Smooth muscle cell (in vitro differentiated cells): ENCODE measurements around the gene ABHD15. TPM values are rescaled to one million over a fixed set of nuclear protein-coding genes. Genes with fewer than 3 reads are reported as not detected.

Source experiments
- DNase-seq: peaks from one replicate; lab custom pipeline; 2025; ENCODE audit not compliant: unreplicated experiment; lab: John Stamatoyannopoulos, UW
- H2AFZ ChIP-seq: fragments of 200-600 bp; sonication (generic); 2 replicates; pipeline ENCODE4 v1.6.0; 2016; ENCODE audit warnings: antibody characterized with exemption, low read depth, mild to moderate bottlenecking
- H3F3A ChIP-seq: fragments of 200-600 bp; sonication (generic); 2 replicates; pipeline ENCODE4 v1.6.0; 2017; ENCODE audit warnings: antibody characterized with exemption, low read depth
- H3K27ac ChIP-seq: fragments of 200-600 bp; sonication (generic); 2 replicates; pipeline ENCODE4 v1.5.1; 2016; ENCODE audit warnings: low read depth, mild to moderate bottlenecking
- H3K27me3 ChIP-seq: fragments of 200-600 bp; sonication (generic); 2 replicates; pipeline ENCODE4 v1.6.1; 2016; ENCODE audit warnings: low read depth, mild to moderate bottlenecking
- H3K36me3 ChIP-seq: fragments of 200-600 bp; sonication (generic); 2 replicates; pipeline ENCODE4 v1.5.1; 2016; ENCODE audit warnings: low read depth
- H3K4me1 ChIP-seq: fragments of 200-600 bp; sonication (generic); 2 replicates; pipeline ENCODE4 v1.5.1; 2016; ENCODE audit warnings: low read depth
- H3K4me2 ChIP-seq: fragments of 200-600 bp; sonication (generic); 2 replicates; pipeline ENCODE4 v1.6.0; 2016; ENCODE audit warnings: mild to moderate bottlenecking
- H3K4me3 ChIP-seq: fragments of 200-600 bp; sonication (generic); 2 replicates; pipeline ENCODE4 v1.5.1; 2016; ENCODE audit warnings: mild to moderate bottlenecking
- H3K79me2 ChIP-seq: fragments of 200-600 bp; sonication (generic); 2 replicates; pipeline ENCODE4 v1.6.0; 2016; ENCODE audit warnings: low read depth, mild to moderate bottlenecking
- H3K9ac ChIP-seq: fragments of 200-600 bp; sonication (generic); 2 replicates; pipeline ENCODE4 v1.6.0; 2016; ENCODE audit warnings: low read depth
- H3K9me3 ChIP-seq: fragments of 200-600 bp; sonication (generic); replicated peaks from 2 replicates; pipeline ENCODE4 v1.5.1; 2016; ENCODE audit warnings: low read depth
- H4K20me1 ChIP-seq: fragments of 200-600 bp; sonication (generic); 2 replicates; pipeline ENCODE4 v1.6.0; 2016; ENCODE audit warnings: low read depth
- WGBS: methylation state at CpG from one replicate; pipeline ENCODE4 v1.1.7; 2016; ENCODE audit warnings: low lambda C conversion rate; 5-methylcytosine and 5-hydroxymethylcytosine counted together
- polyA plus RNA-seq: library from polyadenylated mRNA; unstranded; fragments of >200 nt; fragmentation: Nextera tagmentation; extraction: Ambion mirVana; gene quantifications from 2 replicates; pipeline ENCODE4 v1.2.1, GENCODE V29; 2016
- total RNA-seq: library from RNA; depleted of rRNA; stranded (reverse); fragments of >200 nt; gene quantifications from 2 replicates; pipeline ENCODE4 v1.2.3, GENCODE V29; 2014
- TF ChIP-seq, protein P1 (sequence below): fragments of 200-600 bp; sonication (generic); IDR thresholded peaks from 2 replicates; pipeline ENCODE4 v1.5.1; 2017; ENCODE audit warnings: borderline replicate concordance, mild to moderate bottlenecking, antibody characterized with exemption; ENCODE audit not compliant: insufficient read depth, poor library complexity, severe bottlenecking

Gene ABHD15
- total and polyA plus RNA-seq, 2 experiments from 2014 or later = 5.0 to 7.4 TPM

GRCh38 chr17:29546085-29546484, 20.8 kb downstream of the ABHD15 start:
- Histone ChIP-seq H3K4me1 (no peaks in the 10 kb centered on the region), H4K20me1 (peaks cover 35% of the 10 kb centered on the region), H3K36me3 (peaks cover 12% of the 10 kb centered on the region), H3K4me3 (no peak overlapping the region), H2AFZ (no peak overlapping the region), H3K4me2 (no peak overlapping the region), H3K27me3 (no peaks in the 10 kb centered on the region), H3K9ac (no peak overlapping the region), H3K9me3 (no peaks in the 10 kb centered on the region), H3K79me2 (no peaks in the 10 kb centered on the region), H3F3A (peaks cover 4% of the 10 kb centered on the region), H3K27ac (no peak overlapping the region)
- TF ChIP-seq, protein P1, sequence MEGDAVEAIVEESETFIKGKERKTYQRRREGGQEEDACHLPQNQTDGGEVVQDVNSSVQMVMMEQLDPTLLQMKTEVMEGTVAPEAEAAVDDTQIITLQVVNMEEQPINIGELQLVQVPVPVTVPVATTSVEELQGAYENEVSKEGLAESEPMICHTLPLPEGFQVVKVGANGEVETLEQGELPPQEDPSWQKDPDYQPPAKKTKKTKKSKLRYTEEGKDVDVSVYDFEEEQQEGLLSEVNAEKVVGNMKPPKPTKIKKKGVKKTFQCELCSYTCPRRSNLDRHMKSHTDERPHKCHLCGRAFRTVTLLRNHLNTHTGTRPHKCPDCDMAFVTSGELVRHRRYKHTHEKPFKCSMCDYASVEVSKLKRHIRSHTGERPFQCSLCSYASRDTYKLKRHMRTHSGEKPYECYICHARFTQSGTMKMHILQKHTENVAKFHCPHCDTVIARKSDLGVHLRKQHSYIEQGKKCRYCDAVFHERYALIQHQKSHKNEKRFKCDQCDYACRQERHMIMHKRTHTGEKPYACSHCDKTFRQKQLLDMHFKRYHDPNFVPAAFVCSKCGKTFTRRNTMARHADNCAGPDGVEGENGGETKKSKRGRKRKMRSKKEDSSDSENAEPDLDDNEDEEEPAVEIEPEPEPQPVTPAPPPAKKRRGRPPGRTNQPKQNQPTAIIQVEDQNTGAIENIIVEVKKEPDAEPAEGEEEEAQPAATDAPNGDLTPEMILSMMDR = no peak
- no peak for DNase-seq
- 97% methylated on average over 1 of the region's 1 CpG for whole genome bisulfite sequencing

GRCh38 chr17:29544066-29544465, 22.8 kb downstream of the ABHD15 start:
- Histone ChIP-seq H3F3A (peaks cover 4% of the 10 kb centered on the region), H3K36me3 (peaks cover 12% of the 10 kb centered on the region), H3K9me3 (no peaks in the 10 kb centered on the region), H4K20me1 (peaks cover 20% of the 10 kb centered on the region), H3K27ac (no peak overlapping the region), H3K79me2 (no peaks in the 10 kb centered on the region), H3K27me3 (no peaks in the 10 kb centered on the region), H3K4me1 (no peaks in the 10 kb centered on the region), H2AFZ (no peak overlapping the region), H3K4me2 (no peak overlapping the region), H3K4me3 (no peak overlapping the region), H3K9ac (no peak overlapping the region)
- DNase-seq = no peak
- WGBS = 92% methylated on average over 4 of the region's 4 CpGs
- TF ChIP-seq, protein P1 = no peak

DNA sequence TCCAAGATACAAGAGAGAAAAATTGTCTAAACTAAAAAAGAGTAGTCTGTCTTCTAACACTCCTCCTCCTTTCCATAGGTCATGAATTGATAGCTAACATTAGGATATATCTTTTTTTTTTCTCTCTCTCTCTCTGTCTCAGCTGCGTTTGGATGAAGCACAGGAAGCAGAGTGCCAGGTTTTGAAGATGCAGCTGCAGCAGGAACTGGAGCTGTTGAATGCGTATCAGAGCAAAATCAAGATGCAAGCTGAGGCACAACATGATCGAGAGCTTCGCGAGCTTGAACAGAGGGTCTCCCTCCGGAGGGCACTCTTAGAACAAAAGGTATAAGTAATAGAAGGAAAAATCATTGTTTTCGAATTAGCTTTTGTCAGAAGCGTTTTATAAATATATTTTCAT, 32.9 kb downstream of the ABHD15 start:
- WGBS = 97% methylated on average over 8 of the region's 8 CpGs
- Histone ChIP-seq H4K20me1 (peaks cover 9% of the 10 kb centered on the region), H3K27ac (no peak overlapping the region), H3K9ac (no peak overlapping the region), H3K4me3 (no peak overlapping the region), H3K79me2 (peaks cover 5% of the 10 kb centered on the region), H2AFZ (no peak overlapping the region), H3F3A (peaks cover 4% of the 10 kb centered on the region), H3K36me3 (peaks cover 23% of the 10 kb centered on the region), H3K4me2 (no peak overlapping the region), H3K27me3 (no peaks in the 10 kb centered on the region), H3K9me3 (no peaks in the 10 kb centered on the region), H3K4me1 (no peaks in the 10 kb centered on the region)
- no peak for DNase-seq
- TF ChIP-seq, protein P1 = no peak

DNA sequence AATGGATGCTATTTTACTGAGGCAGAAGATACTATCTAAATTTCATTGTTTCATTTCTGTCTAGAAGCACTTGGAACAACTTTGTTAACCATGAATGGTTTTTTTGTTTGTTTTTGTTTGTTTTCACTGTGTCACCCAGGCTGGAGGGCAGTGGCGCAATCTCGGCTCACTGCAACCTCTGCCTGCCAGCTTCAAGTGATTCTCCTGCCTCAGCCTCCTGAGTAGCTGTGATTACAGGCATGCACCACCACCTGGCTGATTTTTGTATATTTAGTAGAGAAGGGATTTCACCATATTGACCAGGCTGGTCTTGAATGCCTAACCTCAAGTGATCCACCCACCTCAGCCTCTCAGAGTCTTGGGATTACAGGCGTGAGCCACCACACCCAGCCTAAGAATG, 40.5 kb downstream of the ABHD15 start:
- no peaks in the 10 kb centered on the region for H3K79me2 ChIP-seq
- no peak overlapping the region for H3K4me2 ChIP-seq
- TF ChIP-seq, protein P1 = no peak
- H3F3A ChIP-seq = no peaks in the 10 kb centered on the region
- H2AFZ ChIP-seq = no peak overlapping the region
- H3K9ac ChIP-seq = no peak overlapping the region
- no peak overlapping the region for H3K4me3 ChIP-seq
- no peaks in the 10 kb centered on the region for H3K4me1 ChIP-seq
- 96% methylated on average over 3 of the region's 3 CpGs for WGBS
- peaks cover 18% of the 10 kb centered on the region for H3K36me3 ChIP-seq
- no peak for DNase-seq
- no peak overlapping the region for H3K27ac ChIP-seq
- H3K9me3 ChIP-seq = no peaks in the 10 kb centered on the region
- H4K20me1 ChIP-seq = peaks cover 11% of the 10 kb centered on the region
- H3K27me3 ChIP-seq = no peaks in the 10 kb centered on the region
